ENCODE data around the gene RNF123.
A peak's percentile ranks its signal among the peaks of the same experiment; 100 is the strongest.

Gene RNF123

GRCh38 chr3:49720855-49721595 lies 31.7 kb downstream of the RNF123 start:
- peak overlapping the region in 3 of 11 experiments; percentile 3 to 13 (median 11); a peak in 4 of 22 replicates for H3K9ac ChIP-seq
- no peak overlapping the region for H3K4me2 ChIP-seq
- H3K9me3 ChIP-seq (replicated peaks in 1 of 11) = no peaks in the 10 kb centered on the region
- peaks cover 24 to 52% (median 41%) of the 10 kb centered on the region in 11 experiments for H3K36me3 ChIP-seq
- H3K27me3 ChIP-seq = peaks cover 0 to 4% (median 0%) of the 10 kb centered on the region in 11 experiments; a peak in 3 of 22 replicates
- TF ChIP-seq Cebpa-rat (IDR thresholded peaks at IDR 0.05) = no peak
- H3K4me3 ChIP-seq = no peak overlapping the region
- peaks cover 0 to 79% (median 51%) of the 10 kb centered on the region in 11 experiments; a peak in 20 of 22 replicates for H4K20me1 ChIP-seq
- no peak overlapping the region for H3K27ac ChIP-seq
- H3K4me1 ChIP-seq = peaks cover 56 to 70% (median 63%) of the 10 kb centered on the region in 10 experiments

GRCh38 chr3:49721596-49721895 lies 32.2 kb downstream of the RNF123 start:
- H3K36me3 ChIP-seq = peaks cover 28 to 53% (median 41%) of the 10 kb centered on the region in 11 experiments
- no peaks in the 10 kb centered on the region for H3K9me3 ChIP-seq (replicated peaks in 1 of 11)
- TF ChIP-seq Cebpa-rat (IDR thresholded peaks at IDR 0.05) = no peak
- H3K9ac ChIP-seq = peak overlapping the region in 2 of 11 experiments; percentile 11 to 13; a peak in 1 of 22 replicates
- H3K27ac ChIP-seq = no peak overlapping the region
- H4K20me1 ChIP-seq = peaks cover 0 to 79% (median 50%) of the 10 kb centered on the region in 11 experiments; a peak in 20 of 22 replicates
- no peak overlapping the region for H3K4me3 ChIP-seq
- H3K4me1 ChIP-seq = peaks cover 51 to 65% (median 58%) of the 10 kb centered on the region in 10 experiments
- no peak overlapping the region for H3K4me2 ChIP-seq
- H3K27me3 ChIP-seq = peaks cover 0 to 4% (median 0%) of the 10 kb centered on the region in 11 experiments; a peak in 3 of 22 replicates

GRCh38 chr3:49721896-49722781 lies 32.8 kb downstream of the RNF123 start:
- Histone ChIP-seq H3K9ac (peak overlapping the region; percentile 89 to 98 (median 94); a peak in 20 of 22 replicates), H3K9me3 (replicated peaks in 1 of 11) (no peaks in the 10 kb centered on the region), H3K4me2 (peak overlapping the region; percentile 79 to 99 (median 98)), H3K4me3 (peak overlapping the region; percentile 83 to 100 (median 95); a peak in 15 of 20 replicates), H3K27me3 (peaks cover 0 to 4% (median 0%) of the 10 kb centered on the region in 11 experiments; a peak in 3 of 22 replicates), H3K27ac (peak overlapping the region in 1 of 11 experiments; percentile 94; a peak in 1 of 22 replicates), H4K20me1 (peaks cover 0 to 79% (median 49%) of the 10 kb centered on the region in 11 experiments; a peak in 20 of 22 replicates), H3K4me1 (peaks cover 45 to 61% (median 53%) of the 10 kb centered on the region in 10 experiments), H3K36me3 (peaks cover 34 to 54% (median 46%) of the 10 kb centered on the region in 11 experiments)
- no peak for TF ChIP-seq Cebpa-rat (IDR thresholded peaks at IDR 0.05)

- TF ChIP-seq Cebpa-rat (IDR thresholded peaks at IDR 0.05) = no peak
Measured at GRCh38 chr3:49722896-49723295, 33.5 kb downstream of the RNF123 start.

GRCh38 chr3:49723296-49723627 lies 33.9 kb downstream of the RNF123 start:
- H3K36me3 ChIP-seq = peaks cover 45 to 62% (median 57%) of the 10 kb centered on the region in 11 experiments
- peak overlapping the region; percentile 79 to 99 (median 98) for H3K4me2 ChIP-seq
- H3K9me3 ChIP-seq (replicated peaks in 1 of 11) = no peaks in the 10 kb centered on the region
- TF ChIP-seq Cebpa-rat (IDR thresholded peaks at IDR 0.05) = no peak
- H3K4me3 ChIP-seq = peak overlapping the region; percentile 83 to 100 (median 95)
- H3K27me3 ChIP-seq = peaks cover 0 to 4% (median 0%) of the 10 kb centered on the region in 11 experiments; a peak in 3 of 22 replicates
- H4K20me1 ChIP-seq = peaks cover 0 to 79% (median 41%) of the 10 kb centered on the region in 11 experiments; a peak in 20 of 22 replicates
- H3K27ac ChIP-seq = peak overlapping the region; percentile 74 to 94 (median 88)
- H3K4me1 ChIP-seq = peaks cover 34 to 59% (median 44%) of the 10 kb centered on the region in 10 experiments
- peak overlapping the region; percentile 89 to 98 (median 94) for H3K9ac ChIP-seq

More at GRCh38 chr3:49722896-49723295, 33.5 kb downstream of the RNF123 start:
- Histone ChIP-seq H3K27ac (peak overlapping the region; percentile 74 to 94 (median 88)), H3K4me1 (peaks cover 38 to 61% (median 48%) of the 10 kb centered on the region in 10 experiments), H4K20me1 (peaks cover 0 to 80% (median 45%) of the 10 kb centered on the region in 11 experiments; a peak in 20 of 22 replicates), H3K9ac (peak overlapping the region; percentile 89 to 98 (median 94)), H3K4me3 (peak overlapping the region; percentile 83 to 100 (median 95)), H3K36me3 (peaks cover 42 to 62% (median 54%) of the 10 kb centered on the region in 11 experiments), H3K4me2 (peak overlapping the region; percentile 79 to 99 (median 98)), H3K27me3 (peaks cover 0 to 4% (median 0%) of the 10 kb centered on the region in 11 experiments; a peak in 3 of 22 replicates), H3K9me3 (replicated peaks in 1 of 11) (no peaks in the 10 kb centered on the region)

GRCh38 chr3:49723628-49724551 lies 34.5 kb downstream of the RNF123 start, which contains the start of gene GMPPB:
Gene GMPPB (minus strand): TSS chr3:49723951. CDS start chr3:49723726, 225 bp downstream.
- Histone ChIP-seq H3K27ac (peak within 1 kb of the TSS; percentile 74 to 94 (median 88)), H3K27me3 (no peaks in the 10 kb centered on the region; a peak in 1 of 22 replicates), H3K4me3 (peak within 1 kb of the TSS; percentile 83 to 100 (median 95)), H3K9me3 (replicated peaks in 1 of 11) (no peaks in the 10 kb centered on the region), H3K4me2 (peak within 1 kb of the TSS; percentile 93 to 99 (median 99)), H3K36me3 (peaks cover 51 to 68% (median 61%) of the 10 kb centered on the region in 11 experiments), H3K9ac (peak within 1 kb of the TSS; percentile 89 to 98 (median 94)), H3K4me1 (peaks cover 28 to 53% (median 38%) of the 10 kb centered on the region in 10 experiments), H4K20me1 (peaks cover 0 to 73% (median 36%) of the 10 kb centered on the region in 11 experiments; a peak in 20 of 22 replicates)
- TF ChIP-seq Cebpa-rat (IDR thresholded peaks at IDR 0.05) = no peak

GRCh38 chr3:49724586-49724985 lies 35.2 kb downstream of the RNF123 start:
- Histone ChIP-seq H3K4me2 (peak overlapping the region; percentile 87 to 99 (median 93)), H4K20me1 (peaks cover 0 to 68% (median 35%) of the 10 kb centered on the region in 11 experiments; a peak in 20 of 22 replicates), H3K9ac (peak overlapping the region; percentile 89 to 98 (median 94)), H3K36me3 (peaks cover 56 to 73% (median 68%) of the 10 kb centered on the region in 11 experiments), H3K27ac (peak overlapping the region; percentile 65 to 94 (median 84)), H3K9me3 (replicated peaks in 1 of 11) (no peaks in the 10 kb centered on the region), H3K4me3 (peak overlapping the region; percentile 83 to 100 (median 95)), H3K27me3 (no peaks in the 10 kb centered on the region), H3K4me1 (peaks cover 24 to 49% (median 34%) of the 10 kb centered on the region in 10 experiments)
- no peak for TF ChIP-seq Cebpa-rat (IDR thresholded peaks at IDR 0.05)

Measured in BLaER1 treated with 17β-estradiol and CSF1 and Interleukin-3, amounts not matched to agents 10 nM and 100 nM (cell line).